ENCODE data around the gene IPPK. TPM values are rescaled to one million over a fixed set of nuclear protein-coding genes. Genes with fewer than 3 reads are reported as not detected.

IPPK gene
- total RNA-seq, 1 donor from 2014 or later, result 15.2 TPM

- DNase-seq (ENCODE audit: low read depth), result no peak
- no peak overlapping the region for H3K4me3 ChIP-seq (ENCODE audit: low read depth, low read length)
- TF ChIP-seq CTCF (conservative IDR thresholded peaks at IDR 0.05; ENCODE audit: low read depth, low read length), result no peak
These were observed 52.6 kb downstream of the IPPK start for GRCh38 chr9:92617195-92617813.

- no peak for TF ChIP-seq CTCF (conservative IDR thresholded peaks at IDR 0.05; ENCODE audit: low read depth, low read length)
- no peak for DNase-seq (ENCODE audit: low read depth)
- H3K4me3 ChIP-seq (ENCODE audit: low read depth, low read length), result no peak overlapping the region
These were observed 53.2 kb downstream of the IPPK start for GRCh38 chr9:92616655-92617111.

- H3K4me3 ChIP-seq (ENCODE audit: low read depth, low read length), result no peak overlapping the region
- DNase-seq (ENCODE audit: low read depth), result no peak
- TF ChIP-seq CTCF (conservative IDR thresholded peaks at IDR 0.05; ENCODE audit: low read depth, low read length), result no peak
These were observed 53.7 kb downstream of the IPPK start for GRCh38 chr9:92616199-92616641.

- TF ChIP-seq CTCF (conservative IDR thresholded peaks at IDR 0.05; ENCODE audit: low read depth, low read length), result no peak
- H3K4me3 ChIP-seq (ENCODE audit: low read depth, low read length), result no peak overlapping the region
- no peak for DNase-seq (ENCODE audit: low read depth)
These were observed 54.1 kb downstream of the IPPK start for GRCh38 chr9:92615790-92616189.

GRCh38 chr9:92614763-92615461, 55.0 kb downstream of the IPPK start:
- no peak for DNase-seq (ENCODE audit: low read depth)
- no peak for TF ChIP-seq CTCF (conservative IDR thresholded peaks at IDR 0.05; ENCODE audit: low read depth, low read length)
- H3K4me3 ChIP-seq (ENCODE audit: low read depth, low read length), result no peak overlapping the region

- no peak for DNase-seq (ENCODE audit: low read depth)
- no peak overlapping the region for H3K4me3 ChIP-seq (ENCODE audit: low read depth, low read length)
- no peak for TF ChIP-seq CTCF (conservative IDR thresholded peaks at IDR 0.05; ENCODE audit: low read depth, low read length)
These were observed 55.8 kb downstream of the IPPK start for GRCh38 chr9:92614123-92614510.
